HG03432 (cell line): Measurements from ENCODE around the gene TRIM50.
A peak's percentile ranks its signal among the peaks of the same experiment; 100 is the strongest.
"Not testable (repeated sequence)": the region's sequence is repeated elsewhere in the genome, so short reads cannot be mapped to it uniquely, and the experiment has no call there.

Source experiments
- ATAC-seq: cut with Tn5 transposase; IDR thresholded peaks from one replicate; pipeline ENCODE4 v1.9.1; 2021; ENCODE audit warnings: mild to moderate bottlenecking, moderate library complexity; ENCODE audit not compliant: unreplicated experiment

TRIM50 gene

DNA sequence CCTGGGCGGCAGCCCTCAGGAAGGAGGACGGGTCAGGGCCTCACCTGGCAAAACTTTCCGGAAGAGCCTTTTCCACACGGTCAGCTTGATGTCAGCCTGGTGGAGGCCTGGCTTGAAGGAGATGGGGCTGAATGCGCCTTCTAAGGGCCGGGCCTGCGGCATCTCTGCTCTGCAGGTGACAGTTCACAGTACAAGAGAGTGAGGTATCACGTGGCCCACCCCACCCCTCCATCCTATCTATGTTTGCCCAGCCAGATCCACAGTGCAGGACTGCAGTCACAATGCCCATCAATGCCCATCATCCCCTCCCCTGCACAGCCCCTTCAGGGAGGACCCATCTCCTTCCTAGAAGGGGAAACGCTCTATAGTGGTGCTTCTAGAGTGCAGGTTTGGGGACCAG, 11.4 kb downstream of the TRIM50 start:
- ATAC-seq: no peak

DNA sequence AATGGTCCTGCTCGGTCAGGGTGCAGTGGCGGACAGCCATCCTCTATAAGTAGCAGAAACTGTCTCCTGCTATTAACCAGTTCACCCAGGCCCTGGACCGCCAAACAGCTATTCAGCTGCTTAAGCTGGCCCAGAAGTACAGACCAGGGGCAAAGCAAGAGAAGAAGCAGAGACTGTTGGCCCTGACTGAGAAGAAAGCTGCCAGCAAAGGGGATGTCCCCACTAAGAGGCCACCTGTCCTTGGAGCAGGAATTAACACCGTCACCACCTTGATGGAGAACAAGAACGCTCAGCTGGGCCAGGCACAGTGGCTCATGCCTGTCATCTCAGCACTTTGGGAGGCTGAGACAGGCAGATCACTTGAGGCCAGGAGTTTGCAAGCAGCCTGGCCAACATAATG, 13.6 kb downstream of the TRIM50 start:
- ATAC-seq: no peak

DNA sequence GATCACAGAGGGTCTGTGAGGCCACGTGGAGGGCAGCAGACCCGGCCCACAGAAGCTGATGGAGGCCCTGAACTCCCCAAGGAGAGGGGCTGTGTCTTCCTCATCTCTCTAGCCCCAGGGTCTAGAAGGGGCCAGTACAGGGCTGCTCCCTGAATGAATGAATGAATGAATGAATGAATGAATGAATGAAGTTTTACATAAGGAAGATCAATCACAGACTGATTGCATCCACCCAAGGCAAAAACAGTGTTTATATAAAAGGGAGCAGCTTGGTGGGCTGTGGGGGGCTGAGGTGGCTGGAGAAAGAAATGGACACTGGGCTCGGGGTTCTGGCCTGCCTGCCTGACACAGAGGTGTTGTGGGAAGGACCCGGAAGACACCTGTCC, 14.4 kb downstream of the TRIM50 start:
- ATAC-seq: no peak

DNA sequence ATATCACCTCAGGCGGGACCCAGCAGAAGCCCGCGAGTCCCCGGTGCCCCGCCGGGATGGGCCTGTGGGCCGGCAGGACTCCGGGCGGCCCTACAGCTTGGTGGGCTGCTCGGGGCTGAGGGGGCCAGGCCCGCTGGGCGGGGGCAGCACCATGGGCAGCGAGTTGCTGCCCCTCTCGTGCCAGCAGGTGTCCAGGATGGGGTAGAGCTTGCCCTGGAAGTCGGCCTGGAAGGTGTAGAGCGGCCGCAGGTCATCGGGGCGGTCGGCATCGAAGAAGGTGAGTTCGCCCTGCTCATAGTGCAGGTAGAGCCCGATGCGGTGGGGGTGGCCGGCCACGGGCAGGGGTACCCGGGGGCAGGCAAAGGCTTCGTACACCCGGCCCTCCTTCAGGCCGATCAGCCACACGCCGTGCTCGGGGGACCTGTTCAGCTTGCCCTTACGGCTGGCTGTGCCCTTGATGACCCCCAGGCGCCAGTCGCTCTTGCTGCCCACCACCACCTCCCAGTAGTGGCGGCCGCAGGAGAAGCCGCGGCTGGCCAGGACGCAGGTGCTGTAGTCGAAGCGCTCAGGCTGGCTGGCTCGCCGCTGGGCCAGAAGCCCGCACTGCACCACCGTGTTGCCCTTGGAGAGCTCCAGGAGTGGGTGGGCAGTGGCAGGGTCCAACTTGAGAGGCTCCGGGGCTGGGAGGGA, 14.9 kb downstream of the TRIM50 start:
- no peak for ATAC-seq

DNA sequence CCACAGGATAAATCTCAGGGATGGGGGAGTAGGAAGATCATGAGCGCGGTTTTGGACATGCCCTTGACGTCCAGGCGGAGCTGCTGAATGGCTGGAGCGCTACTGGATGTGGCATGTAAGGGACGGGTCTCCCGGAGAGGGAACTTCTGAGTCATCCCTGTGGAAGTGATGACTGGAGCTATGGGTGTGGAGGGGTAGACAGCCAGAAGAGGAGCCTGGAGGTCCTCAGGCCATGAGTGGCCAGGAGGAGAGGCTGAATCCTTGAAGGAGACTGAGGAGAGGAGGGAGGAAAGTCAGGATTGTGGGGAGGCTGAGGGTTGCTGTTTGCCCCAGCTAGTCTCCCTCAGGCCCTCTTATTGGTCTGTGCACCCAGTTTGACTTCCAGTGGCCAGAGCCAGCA, 16.5 kb downstream of the TRIM50 start:
- ATAC-seq: not testable (repeated sequence)

DNA sequence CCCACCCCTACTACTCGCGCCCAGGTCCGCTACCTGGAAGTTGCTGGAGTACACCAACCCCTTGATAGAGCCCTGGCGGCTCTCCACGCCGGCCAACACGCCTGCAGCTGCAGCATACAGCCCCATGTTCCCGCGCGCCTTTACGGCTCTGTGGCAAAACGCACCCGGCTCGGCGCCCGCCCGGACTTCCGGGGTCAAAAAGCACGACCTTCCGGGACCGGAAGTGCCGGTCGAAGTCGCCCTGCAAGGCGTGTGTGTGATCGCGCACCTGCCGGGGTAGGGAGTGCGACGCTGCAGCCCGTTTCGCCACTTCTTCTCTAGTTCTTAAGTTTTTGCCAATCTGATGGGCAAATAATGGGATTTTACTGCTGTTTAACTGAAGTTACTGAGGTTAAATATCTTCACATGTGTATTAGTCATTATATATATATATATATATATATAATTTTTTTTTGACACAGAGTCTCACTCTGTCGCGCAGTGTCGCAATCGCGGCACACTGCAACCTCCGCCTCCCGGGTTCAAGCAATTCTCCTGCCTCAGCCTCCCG, 19.1 kb downstream of the TRIM50 start, which contains the start of gene NSUN5:
TSS of gene NSUN5 (minus strand) at position 162 of the 550 bp plus-strand sequence. CDS start at position 126, 36 bp downstream.
- peak; percentile 91 for ATAC-seq

DNA sequence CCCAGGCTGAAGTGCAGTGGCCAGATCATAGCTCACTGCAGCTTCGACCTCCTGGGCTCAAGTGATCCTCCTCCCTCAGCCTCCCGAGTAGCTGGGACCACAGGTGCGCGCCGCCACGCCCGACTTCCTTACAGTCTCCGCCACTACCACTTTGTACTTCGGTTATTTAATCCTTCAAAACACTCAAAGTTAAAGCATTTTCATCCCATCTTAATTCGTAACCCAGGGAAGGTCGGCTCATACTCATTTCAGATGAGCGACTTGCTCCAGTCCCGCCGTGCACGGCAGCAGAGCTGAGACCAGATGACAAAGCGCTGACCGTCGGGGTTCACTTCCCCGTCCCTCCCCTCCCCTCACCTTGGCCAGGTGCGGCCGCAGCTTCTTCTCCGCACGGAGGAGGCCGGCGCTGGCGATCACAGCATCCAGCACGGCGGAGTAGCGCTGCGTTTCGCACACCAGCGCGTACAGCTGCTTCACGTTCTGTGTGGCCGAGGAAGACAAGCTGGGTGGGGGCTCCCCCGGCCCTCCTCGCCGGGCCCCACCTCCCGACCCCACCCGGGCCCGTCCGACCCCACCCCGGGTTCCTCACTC, 19.7 kb downstream of the TRIM50 start:
- peak; percentile 43 for ATAC-seq

DNA sequence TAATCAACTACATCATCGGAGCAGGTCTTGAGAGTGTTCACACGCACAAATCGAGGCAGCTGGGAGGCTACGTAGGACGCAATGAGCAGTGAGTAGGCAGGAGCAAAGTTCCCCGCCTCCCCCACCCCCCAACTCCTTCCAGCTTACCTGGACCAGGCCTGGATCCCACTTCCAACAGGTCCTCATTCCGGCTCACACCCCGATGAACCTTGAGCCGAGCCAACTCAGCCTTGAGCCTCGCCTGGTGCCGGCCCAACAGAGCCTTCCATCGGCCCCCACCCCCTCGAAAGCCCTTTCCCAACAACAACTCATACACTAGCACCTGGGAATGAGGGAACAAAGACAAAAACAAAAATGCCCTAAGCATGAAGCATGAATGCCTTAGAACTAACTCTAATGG, 20.4 kb downstream of the TRIM50 start:
- no peak for ATAC-seq

DNA sequence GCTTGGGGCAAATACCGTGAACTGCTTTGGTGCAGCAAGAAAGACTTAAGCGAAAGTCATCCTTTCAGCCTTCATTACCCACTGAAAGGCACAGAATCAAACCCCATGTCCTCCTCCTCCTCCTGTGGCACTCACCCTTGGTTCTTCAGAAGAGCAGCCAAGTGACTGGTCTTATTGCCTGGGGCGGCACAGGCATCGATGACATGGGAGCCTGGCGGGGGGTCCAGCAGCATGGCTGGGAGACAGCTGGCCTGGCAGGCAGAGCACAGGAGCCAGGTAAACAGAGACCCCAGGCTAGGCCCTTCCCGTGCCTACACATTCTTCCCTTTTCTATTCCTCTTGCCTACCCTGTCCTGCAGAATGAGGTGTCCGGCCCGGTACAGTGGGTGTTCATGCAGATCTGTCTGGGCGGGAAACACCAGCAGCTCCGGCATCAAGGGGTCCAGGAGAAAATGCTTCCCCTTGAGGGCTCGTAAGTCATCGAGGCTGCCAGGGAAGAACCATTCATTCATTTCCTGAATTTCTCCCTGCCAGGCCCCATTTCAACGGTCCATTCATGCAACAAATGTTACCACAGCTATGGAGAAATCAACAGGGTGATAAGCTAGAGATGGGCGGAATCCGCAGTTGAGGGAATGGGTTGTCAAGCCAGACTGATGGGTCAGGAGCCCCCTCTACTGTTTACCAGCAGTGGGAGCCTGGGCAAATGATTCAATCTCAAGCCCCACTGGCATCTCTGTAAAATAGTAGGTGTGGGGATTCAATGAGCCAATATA, 23.1 kb downstream of the TRIM50 start:
- ATAC-seq: not testable (repeated sequence)

DNA sequence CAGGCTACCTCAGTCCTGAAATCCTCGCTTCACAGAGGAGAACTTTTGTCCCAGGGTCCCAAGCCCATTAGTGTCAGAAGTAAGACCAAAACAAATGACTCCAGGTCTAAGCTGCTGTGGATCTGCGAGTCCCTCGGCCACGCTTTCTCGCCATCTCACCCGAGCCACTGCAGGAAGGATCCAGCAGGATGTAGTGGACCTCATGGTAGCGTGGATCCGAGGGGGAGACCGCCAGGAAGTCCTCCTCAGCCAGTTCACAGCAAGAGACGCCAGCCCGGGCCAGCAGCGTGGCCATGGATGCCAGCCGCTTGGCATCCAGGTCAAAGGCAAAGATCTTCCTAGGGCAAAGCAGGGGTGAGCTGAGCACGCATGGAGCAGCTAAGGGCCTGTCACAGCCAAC, 23.8 kb downstream of the TRIM50 start:
- ATAC-seq: no peak

DNA sequence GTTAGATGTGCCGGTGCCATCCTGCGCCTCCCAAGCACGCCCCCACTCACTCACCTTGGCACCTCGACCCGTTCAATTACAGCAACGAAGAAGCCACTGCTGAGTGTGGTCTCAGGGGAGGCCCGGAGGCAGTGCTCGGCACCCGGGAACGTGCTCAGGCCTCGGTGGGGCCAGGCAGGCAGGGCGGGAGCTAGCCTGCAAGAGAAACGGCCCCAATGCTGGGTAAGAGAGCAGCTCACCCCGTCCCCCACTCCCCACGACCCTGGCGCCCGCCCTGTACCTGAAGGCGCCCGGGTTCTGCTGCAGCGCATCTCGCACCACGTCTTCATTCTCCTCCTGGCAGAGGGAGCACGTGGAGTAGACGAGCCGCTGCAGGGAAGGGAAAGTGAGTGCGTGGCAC, 24.3 kb downstream of the TRIM50 start:
- ATAC-seq: no peak

DNA sequence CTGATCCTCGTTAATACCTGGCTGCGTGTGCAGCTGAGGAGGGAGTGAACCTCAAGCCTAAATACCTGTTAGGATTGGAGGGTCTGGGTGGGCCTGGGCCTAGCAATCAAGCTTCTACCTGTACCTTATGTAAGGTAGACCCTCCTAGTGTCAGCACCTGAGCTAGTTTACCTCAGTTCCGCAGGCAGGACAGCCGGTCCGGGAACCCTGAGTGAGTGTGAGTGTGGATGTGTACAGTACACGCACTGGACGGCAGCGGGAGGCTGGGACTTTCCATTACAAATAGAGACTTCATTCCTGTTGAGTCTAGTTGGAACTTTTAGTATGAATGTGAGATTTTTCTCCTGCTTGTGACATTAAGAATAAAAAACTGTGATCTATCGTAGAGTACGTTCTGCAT, 25.0 kb downstream of the TRIM50 start:
- not testable (repeated sequence) for ATAC-seq

DNA sequence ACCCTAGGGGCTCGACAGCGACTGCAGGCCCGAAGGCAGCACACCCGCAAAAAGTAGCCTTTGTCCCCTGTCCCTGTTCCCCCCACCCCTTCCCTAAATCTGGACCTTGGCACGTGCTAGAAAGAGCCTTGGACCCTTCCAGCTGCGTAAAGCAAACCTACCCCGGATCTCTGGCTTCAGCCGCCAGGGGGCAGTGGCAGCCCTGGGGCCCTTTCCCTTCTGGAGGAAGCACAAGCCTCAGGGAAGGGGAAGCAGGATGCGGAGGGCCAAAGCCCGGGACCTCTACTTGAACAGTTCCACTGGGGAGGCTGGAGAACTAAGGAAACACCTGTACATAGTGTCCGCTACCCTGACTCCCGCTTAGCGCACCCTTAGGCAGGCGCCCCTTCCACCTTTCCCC, 26.8 kb downstream of the TRIM50 start:
- not testable (repeated sequence) for ATAC-seq

DNA sequence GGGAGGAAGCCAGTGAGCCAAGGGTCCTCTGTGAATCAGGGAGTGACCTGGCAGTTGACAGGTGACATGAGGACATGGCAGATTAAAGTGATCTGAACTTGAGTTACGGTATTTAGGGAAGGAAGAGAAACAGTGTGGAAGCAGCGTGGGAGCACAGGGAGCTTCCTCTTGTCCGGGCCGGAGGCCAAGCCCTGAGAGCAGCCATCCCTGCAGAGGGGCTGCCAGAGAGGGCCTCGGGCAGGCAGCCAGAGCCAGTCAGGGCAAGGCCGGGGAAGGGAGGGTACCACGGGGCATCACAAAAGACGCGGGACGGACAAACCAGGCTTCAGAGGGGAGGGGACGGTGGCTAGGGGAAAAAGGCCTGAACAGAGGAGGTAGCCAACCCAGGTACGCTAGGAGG, 28.1 kb downstream of the TRIM50 start:
- not testable (repeated sequence) for ATAC-seq

DNA sequence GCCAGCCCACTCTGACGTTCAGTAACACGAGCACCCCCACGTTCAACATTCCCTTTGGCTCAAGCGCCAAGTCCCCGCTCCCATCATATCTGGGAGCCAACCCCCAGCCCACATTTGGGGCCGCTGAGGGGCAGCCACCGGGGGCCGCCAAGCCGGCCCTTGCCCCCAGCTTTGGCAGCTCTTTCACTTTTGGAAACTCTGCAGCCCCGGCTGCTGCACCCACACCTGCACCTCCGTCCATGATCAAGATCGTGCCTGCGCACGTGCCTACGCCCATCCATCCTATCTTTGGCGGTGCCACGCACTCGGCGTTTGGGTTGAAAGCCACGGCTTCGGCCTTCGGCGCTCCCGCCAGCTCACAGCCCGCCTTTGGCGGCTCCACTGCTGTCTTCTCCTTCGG, 30.2 kb downstream of the TRIM50 start:
- not testable (repeated sequence) for ATAC-seq

DNA sequence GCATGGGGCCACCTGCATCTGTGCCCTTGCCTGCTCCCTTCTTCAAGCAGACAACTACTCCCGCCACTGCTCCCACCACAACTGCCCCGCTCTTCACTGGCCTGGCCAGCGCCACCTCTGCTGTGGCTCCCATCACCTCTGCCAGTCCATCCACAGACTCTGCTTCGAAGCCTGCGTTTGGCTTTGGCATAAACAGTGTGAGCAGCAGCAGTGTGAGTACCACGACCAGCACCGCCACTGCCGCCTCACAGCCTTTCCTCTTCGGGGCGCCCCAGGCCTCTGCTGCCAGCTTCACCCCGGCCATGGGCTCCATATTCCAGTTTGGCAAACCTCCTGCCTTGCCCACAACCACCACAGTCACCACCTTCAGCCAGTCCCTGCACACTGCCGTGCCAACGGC, 30.6 kb downstream of the TRIM50 start:
- not testable (repeated sequence) for ATAC-seq

DNA sequence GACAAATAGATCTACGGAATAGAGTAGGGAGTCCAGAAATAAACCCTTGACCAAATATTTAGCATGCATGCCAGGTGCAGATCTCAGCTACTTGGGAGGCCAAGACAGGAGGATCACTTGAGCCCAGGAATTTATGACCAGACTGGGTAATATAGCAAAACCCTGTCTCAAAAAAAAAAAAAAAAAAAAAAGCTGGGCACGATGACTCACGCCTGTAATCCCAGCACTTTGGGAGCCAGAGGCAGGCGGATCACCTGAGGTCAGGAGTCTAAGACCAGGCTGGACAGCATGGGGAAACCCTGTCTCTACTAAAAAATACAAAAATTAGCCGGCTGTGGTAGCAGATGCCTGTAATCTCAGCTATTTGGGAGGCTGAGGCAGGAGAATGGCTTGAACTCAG, 50.7 kb downstream of the TRIM50 start:
- not testable (repeated sequence) for ATAC-seq

DNA sequence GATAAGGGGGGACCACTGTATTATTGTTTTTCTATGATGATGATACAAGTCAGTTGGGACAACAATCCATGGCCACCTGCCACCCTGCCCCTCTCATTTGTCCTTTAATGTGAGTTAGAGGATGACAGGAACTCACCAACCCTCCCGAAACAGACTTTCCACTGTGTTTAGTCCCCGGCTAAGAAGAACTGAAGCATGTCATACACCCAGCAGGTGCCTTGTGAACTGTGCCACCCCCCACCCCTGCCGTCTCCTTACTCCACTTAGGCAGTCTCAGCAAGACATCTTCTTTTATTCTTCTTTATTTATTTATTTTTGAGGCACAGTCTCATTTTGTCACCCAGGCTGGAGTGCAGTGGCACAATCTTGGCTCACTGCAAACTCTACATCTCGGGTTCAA, 60.1 kb downstream of the TRIM50 start:
- ATAC-seq: not testable (repeated sequence)

DNA sequence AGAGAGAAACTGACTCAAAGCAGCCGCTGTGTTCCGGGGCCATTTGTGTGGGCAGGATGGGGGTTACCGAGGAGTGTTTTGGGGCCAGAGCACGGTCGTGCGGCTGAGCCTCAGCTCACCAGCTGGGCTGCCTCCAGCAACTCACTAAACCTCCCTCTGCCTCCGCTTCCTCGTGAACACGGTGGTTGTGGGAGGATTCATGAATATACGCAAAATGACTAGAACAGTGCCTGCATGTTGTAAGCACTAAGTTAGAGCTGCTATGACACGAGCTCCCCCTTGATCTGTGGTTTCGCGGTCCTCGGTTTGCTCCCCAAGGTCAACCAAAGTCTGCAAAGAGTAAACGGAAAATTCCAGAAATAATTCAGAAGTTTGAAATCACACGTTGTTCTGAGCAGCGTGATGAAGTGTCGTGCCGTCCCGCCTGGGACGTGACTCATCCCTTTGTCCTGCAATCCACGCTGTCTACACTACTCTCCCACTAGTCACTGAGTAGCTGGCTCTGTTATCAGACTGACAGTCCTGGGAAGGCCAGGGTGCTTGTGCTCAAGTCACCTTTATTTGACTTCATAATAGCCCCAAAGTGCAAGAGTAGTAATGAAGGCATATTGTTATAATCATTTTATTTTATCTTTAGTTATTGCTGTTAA, 61.0 kb downstream of the TRIM50 start:
- peak; percentile 82 for ATAC-seq
